Activated naive CD4-positive, alpha-beta T cell treated with anti-CD3 and anti-CD28 coated beads, Interleukin-2, amount 50 U/mL, for 72 hours (primary cell): ENCODE results near the gene PTPRU. TPM values are rescaled to one million over a fixed set of nuclear protein-coding genes. Genes with fewer than 3 reads are reported as not detected.
A peak's percentile ranks its signal among the peaks of the same experiment; 100 is the strongest.
"Not testable (repeated sequence)": the region's sequence is repeated elsewhere in the genome, so short reads cannot be mapped to it uniquely, and the experiment has no call there.

Source experiments
- ATAC-seq, 2 donors: fragments of 150-1000 bp; cut with Tn5 transposase; 2 replicates each; pipeline ENCODE4 v1.10.0; 2021; ENCODE audit warnings: mild to moderate bottlenecking in 2 of 2, moderate library complexity in 2 of 2
- DNase-seq, 2 donors: peaks; one replicate each; pipeline ENCODE4 v3.0.0; 2021 to 2022; ENCODE audit warnings: low spot score in 2 of 2
- H3K27ac Mint-ChIP-seq, 2 donors: one replicate each; pipeline ENCODE4 v1.8.0; 2022; ENCODE audit warnings: mild to moderate bottlenecking in 2 of 2, mixed read lengths in 2 of 2
- H3K36me3 Mint-ChIP-seq, 2 donors: one replicate each; pipeline ENCODE4 v1.8.0; 2022; ENCODE audit warnings: mixed read lengths in 2 of 2
- H3K9me3 Mint-ChIP-seq, 2 donors: one replicate each; pipeline ENCODE4 v1.8.0; 2022; ENCODE audit warnings: mixed read lengths in 2 of 2
- total RNA-seq, 2 donors: library from RNA; stranded (reverse); gene quantifications; one replicate each; pipeline ENCODE4 v1.2.3, GENCODE V29; 2022

The PTPRU gene
- total RNA-seq, 2 donors from 2014 or later, result 2.0 TPM; not detected in 1

DNA sequence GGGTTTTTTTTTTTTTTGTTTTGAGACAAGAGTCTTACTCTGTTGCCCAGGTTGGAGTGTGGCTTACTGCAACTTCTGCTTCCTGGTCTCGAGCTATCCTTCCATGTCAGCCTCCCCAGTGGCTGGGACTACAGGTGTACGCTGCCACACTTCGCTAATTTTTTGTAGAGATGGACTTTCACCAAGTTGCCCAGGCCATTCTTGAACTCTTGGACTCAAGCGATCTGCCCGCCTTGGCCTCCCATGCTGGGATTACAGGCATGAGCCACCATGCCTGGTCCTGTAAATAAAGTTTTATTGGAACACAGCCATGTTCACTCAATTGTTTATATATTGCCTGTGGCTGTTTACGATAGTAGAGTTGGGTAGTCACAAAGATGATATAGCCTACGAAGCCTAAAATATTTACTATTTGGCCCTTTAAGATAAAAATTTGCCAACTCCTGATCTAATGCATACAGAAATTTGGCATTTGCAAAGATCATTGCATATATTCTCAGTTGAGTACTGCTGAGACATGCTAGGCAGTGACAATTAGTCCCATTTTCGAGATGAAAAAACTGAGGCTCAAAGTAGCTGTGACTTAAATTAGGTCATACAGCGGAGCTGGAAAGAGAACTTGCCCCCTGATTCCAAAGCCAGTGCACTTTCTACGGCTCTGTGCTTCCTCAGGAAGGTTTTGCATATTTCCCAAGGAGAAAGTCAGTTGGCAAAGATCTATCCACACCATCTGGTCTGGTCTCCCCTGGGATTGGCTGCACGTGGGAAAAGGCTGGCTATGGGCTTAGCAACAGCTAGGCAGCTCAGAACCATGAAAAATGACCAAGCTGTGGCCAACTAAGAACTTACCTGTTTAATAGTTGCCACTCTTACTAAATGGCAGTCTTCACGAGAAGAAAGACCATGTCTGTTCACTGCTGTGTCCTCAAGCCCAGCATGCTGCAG lies 25.0 kb upstream of the PTPRU start:
- no peak for DNase-seq
- no peaks in the 10 kb centered on the region for H3K9me3 Mint-ChIP-seq
- ATAC-seq, result no peak

DNA sequence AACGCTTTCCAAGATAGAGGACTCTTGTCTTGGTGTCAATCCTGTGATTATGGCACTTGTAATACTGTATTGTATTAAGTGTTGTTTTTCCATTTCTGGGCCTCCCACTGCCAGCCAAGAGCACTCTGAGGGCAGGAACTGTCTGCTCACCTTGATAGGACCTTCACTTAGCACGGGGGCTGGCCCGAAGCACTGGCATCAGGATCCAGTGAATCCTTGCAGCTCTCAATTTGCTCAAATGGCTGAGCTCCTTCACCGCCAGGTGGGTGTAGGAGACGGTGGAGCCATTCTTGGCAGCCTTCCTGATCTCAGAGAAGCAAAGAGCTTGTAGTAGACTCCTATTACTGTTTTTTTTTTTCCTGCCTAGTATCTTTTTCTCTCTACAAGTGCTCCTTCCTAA lies 23.3 kb upstream of the PTPRU start:
- DNase-seq (no peak), ATAC-seq (no peak)
- Mint-ChIP-seq H3K9me3 (no peaks in the 10 kb centered on the region), H3K27ac (no peak overlapping the region), H3K36me3 (peaks cover 11 to 12% of the 10 kb centered on the region in 2 donors)

More for the DNA sequence above, 25.0 kb upstream of the PTPRU start:
- H3K27ac Mint-ChIP-seq, result peak overlapping the region in 1 of 2 donors; percentile 31
- peaks cover 11 to 12% of the 10 kb centered on the region in 2 donors for H3K36me3 Mint-ChIP-seq

DNA sequence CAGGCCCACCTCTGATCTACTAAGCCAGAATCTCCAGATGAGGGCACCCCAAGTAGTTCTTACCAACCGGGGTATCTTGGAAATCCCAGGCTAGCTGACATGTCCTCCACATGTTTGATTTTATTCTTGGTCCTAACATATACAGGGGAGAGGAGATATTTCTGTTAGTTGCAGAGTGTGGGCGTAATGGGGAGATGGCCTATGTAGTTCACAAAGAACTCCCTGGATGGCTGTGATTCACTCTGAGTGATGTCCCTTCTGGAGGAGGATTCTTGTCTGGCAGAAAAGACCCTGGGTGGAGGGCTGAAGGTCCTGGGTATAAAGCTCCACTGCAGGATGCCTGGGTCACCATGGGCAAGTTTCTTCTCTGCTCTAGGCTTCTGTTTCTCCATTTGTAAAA lies 18.7 kb upstream of the PTPRU start:
- H3K9me3 Mint-ChIP-seq, result no peaks in the 10 kb centered on the region
- H3K36me3 Mint-ChIP-seq, result peaks cover 9 to 11% of the 10 kb centered on the region in 2 donors
- no peak for DNase-seq
- ATAC-seq, result no peak
- no peak overlapping the region for H3K27ac Mint-ChIP-seq

DNA sequence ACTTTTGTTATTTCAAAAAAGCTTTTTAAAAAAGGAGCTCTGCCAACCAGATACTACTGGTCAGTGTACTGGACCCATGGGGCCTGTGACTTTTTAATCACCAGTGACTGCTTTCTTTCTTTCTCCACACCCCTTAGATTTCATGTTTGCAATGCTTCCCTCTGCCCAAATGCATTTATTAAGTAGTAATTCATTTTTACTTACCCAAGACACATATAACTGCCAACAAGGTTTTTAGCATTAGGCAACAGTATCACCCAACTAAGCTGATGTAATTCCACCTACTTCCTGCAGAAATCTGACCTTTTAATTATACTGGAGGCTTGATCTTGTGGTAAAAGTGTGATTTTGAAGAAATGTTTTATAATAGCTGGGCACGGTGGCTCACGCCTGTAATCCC lies 18.1 kb upstream of the PTPRU start:
- H3K27ac Mint-ChIP-seq, result peak overlapping the region in 1 of 2 donors; percentile 5
- DNase-seq, result no peak
- ATAC-seq, result no peak
- H3K9me3 Mint-ChIP-seq, result no peaks in the 10 kb centered on the region
- peaks cover 3 to 5% of the 10 kb centered on the region in 2 donors for H3K36me3 Mint-ChIP-seq

DNA sequence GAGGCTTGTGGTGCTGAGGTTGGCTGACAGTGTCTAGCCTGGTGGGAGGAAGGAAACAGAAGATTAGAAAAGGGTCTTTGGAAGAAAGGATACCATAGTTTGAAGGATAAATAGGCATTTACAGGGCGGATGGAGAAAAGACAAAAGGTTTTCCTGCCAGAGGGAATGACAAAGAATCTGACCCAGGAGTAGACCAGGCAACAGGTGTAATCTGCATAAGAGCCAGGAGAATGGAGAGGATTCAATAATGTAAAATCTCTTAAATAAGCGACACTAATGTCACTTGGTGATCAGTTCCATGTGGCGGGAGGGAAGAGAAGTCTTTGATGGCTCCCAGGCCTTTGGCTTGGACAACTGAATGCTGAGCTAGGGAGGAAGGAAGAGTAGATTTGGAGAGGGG lies 15.0 kb upstream of the PTPRU start:
- no peaks in the 10 kb centered on the region for H3K9me3 Mint-ChIP-seq
- ATAC-seq (no peak), DNase-seq (no peak)
- H3K36me3 Mint-ChIP-seq, result no peaks in the 10 kb centered on the region
- H3K27ac Mint-ChIP-seq, result no peak overlapping the region

GRCh38 chr1:29222260-29222659 lies 14.1 kb upstream of the PTPRU start:
- ATAC-seq, H3K9me3 Mint-ChIP-seq, DNase-seq, H3K36me3 Mint-ChIP-seq: not testable (repeated sequence)
- peak overlapping the region in 1 of 2 donors; percentile 54 for H3K27ac Mint-ChIP-seq

DNA sequence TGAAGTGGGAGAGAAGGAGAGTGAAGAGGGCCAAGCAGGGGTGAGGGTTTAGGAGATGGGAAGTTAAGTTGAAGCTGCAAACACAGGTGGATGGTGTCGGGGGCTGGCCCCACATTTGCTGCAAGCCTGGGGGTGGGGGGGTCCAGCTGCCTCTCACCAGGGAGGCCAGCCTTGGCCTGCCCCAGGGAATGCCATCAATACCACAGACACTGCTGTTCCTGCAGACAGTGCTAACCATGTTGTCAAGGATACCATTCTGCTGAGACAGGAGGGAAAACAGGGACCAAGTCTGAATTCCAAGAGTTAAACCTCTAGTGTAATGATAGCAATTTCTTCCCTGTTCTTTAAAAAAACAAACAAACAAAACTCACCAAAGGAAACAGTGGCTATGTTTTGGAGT lies 13.6 kb upstream of the PTPRU start:
- no peak for ATAC-seq

GRCh38 chr1:29223521-29223920 lies 12.8 kb upstream of the PTPRU start:
- ATAC-seq, result no peak
- Mint-ChIP-seq H3K9me3 (no peaks in the 10 kb centered on the region), H3K36me3 (no peaks in the 10 kb centered on the region), H3K27ac (no peak overlapping the region)
- DNase-seq, result no peak

More for the DNA sequence above, 13.6 kb upstream of the PTPRU start:
- DNase-seq, result no peak
- no peaks in the 10 kb centered on the region for H3K9me3 Mint-ChIP-seq
- peak overlapping the region in 1 of 2 donors; percentile 54 for H3K27ac Mint-ChIP-seq
- no peaks in the 10 kb centered on the region for H3K36me3 Mint-ChIP-seq

DNA sequence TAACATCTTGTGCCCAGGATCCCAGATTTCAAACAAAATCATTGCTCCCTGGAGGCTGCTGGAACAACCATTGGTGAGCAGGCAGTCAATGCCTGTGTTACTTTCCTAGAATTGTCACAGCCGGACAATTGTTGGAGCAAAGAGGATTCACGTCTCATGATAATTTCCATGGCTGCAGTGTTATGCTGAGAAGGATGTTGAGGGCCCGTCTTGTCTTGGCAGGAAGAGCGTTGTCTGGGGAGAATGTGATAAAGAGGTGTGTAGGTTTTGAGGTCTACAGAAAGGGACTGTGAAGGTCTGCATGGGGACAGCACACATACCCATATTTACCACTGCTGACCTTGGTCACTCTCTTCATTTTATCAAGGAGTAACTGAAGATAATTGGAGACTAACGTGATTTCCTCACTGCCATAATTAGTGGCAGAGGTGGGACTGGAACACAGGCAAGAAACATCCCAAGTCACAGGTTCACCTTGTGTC lies 11.9 kb upstream of the PTPRU start:
- H3K36me3 Mint-ChIP-seq, result no peaks in the 10 kb centered on the region
- DNase-seq (no peak), ATAC-seq (no peak)
- H3K9me3 Mint-ChIP-seq, result no peaks in the 10 kb centered on the region
- H3K27ac Mint-ChIP-seq, result peak overlapping the region in 1 of 2 donors; percentile 21

DNA sequence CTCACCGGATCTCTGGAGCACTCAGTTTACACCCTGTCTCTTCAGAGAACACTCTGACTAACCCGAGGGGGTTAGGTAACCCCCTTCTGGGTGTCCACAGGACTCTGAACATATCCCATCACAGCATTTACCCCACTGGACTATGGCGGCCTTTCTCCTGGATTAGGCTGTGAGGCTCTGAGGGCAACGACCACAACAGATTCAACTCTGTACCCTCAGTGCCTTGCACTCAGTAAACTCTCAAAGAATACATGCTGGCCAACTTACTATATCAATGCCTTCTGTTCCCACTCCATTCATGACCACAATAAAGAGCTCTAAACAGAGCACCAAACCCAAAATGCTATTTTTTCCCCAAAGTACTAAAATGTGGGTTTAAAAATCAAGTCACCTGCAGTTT lies 11.0 kb upstream of the PTPRU start:
- Mint-ChIP-seq H3K36me3 (peaks cover 2% of the 10 kb centered on the region in 2 donors), H3K27ac (no peak overlapping the region), H3K9me3 (no peaks in the 10 kb centered on the region)
- ATAC-seq, result no peak
- DNase-seq, result no peak

DNA sequence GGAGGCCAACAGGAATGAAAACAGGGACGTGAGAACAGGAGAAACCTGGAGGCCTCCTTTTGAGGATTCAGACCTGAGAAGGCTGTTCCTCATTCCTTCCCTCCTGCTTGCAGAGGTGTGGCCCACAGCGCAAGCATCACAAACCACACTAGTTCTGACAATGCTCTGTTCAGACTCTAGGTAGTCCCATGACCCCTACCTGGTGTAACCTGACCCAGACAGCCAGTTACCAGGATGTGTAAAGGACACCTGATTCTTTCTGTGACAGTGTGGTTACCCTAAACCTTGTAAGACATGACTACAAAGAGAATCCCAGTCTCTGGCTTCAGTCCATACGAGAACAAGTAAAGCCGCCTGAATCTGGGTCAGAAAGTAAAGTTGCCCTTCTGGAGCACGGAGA lies 8.8 kb upstream of the PTPRU start:
- no peaks in the 10 kb centered on the region for H3K9me3 Mint-ChIP-seq
- DNase-seq, result no peak
- peaks cover 6% of the 10 kb centered on the region in 2 donors for H3K36me3 Mint-ChIP-seq
- ATAC-seq, result no peak
- H3K27ac Mint-ChIP-seq, result no peak overlapping the region

DNA sequence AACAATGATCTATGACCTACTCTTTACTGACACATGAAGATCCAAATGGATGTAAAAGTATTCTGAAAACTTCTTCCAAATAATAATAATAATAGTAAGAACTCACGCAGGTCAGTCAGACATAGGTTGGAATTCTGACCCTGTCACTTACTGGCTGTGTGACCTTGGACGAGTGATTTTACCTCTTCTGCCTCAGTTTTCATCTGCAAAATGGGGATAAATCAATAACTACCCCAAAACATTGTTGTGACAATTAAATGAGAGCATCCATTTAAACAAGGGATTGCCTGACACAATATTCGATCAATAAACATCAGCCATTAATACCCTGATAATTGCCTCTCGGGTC lies 6.1 kb upstream of the PTPRU start:
- DNase-seq (no peak), ATAC-seq (no peak)

GRCh38 chr1:29230553-29231378 lies 5.6 kb upstream of the PTPRU start, which contains the start of gene MECR:
Gene MECR (minus strand): TSS chr1:29230934. CDS start chr1:29230906, 28 bp downstream.
- H3K9me3 Mint-ChIP-seq, result no peaks in the 10 kb centered on the region

More for the DNA sequence above, 6.1 kb upstream of the PTPRU start:
- Mint-ChIP-seq H3K9me3 (no peaks in the 10 kb centered on the region), H3K36me3 (peaks cover 6% of the 10 kb centered on the region in 2 donors), H3K27ac (peak overlapping the region; percentile 97 to 100)

GRCh38 chr1:29232387-29232786 lies 3.9 kb upstream of the PTPRU start:
- no peaks in the 10 kb centered on the region for H3K9me3 Mint-ChIP-seq
- H3K27ac Mint-ChIP-seq, result no peak overlapping the region
- H3K36me3 Mint-ChIP-seq, result peaks cover 15% of the 10 kb centered on the region in 2 donors
- ATAC-seq, result no peak
- no peak for DNase-seq

More at GRCh38 chr1:29230553-29231378, 5.6 kb upstream of the PTPRU start, which contains the start of gene MECR:
- Mint-ChIP-seq H3K27ac (peak within 1 kb of the TSS; percentile 97 to 100), H3K36me3 (peaks cover 6% of the 10 kb centered on the region in 2 donors)
- ATAC-seq, result peak; percentile 99
- peak; percentile 97 to 98 for DNase-seq

DNA sequence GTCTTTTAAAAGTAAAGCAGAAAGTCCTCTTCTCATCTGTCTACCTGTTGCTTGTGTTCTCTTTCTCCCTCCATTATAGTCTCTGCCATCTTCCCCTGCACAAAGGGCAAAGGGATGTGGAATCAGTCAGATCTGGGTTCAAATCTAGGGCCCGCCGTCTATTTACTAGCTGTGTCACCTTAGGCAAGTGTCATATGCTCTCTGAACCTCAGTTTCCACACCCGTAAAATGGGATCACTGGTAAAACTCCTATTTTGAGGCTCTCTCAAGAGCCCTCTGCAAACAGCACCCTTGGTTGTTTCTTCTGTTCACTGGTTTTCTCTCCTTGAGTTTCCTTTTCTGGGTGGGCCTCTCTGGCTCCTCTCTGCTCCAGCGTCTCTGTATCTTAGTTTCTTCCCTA lies 2.6 kb upstream of the PTPRU start:
- DNase-seq (no peak), ATAC-seq (no peak)
- H3K27ac Mint-ChIP-seq, result no peak overlapping the region
- peaks cover 15% of the 10 kb centered on the region in 2 donors for H3K36me3 Mint-ChIP-seq
- H3K9me3 Mint-ChIP-seq, result no peaks in the 10 kb centered on the region

DNA sequence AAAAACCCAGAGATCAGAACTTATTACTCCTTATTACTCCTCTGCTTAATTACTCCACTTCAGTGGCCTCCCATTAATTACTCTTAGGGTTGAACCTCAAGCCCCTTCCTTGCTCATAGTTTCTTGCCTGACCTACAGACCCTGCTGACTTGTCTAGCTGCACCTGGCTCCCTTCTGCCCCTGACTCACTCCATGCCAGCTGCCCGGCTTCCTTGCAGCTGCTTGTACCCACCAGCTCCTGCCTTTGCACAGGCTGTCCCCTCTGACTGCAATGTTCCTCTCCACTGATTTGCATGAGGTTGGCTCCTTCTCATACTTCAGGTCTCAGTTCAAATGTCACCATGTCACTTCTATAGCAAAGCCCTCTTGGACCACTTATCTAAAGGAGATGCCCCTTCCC lies 1.9 kb upstream of the PTPRU start:
- ATAC-seq (no peak), DNase-seq (no peak)
- H3K9me3 Mint-ChIP-seq, result no peaks in the 10 kb centered on the region
- peaks cover 15% of the 10 kb centered on the region in 2 donors for H3K36me3 Mint-ChIP-seq
- no peak overlapping the region for H3K27ac Mint-ChIP-seq

GRCh38 chr1:29234881-29235280 lies 1.4 kb upstream of the PTPRU start:
- not testable (repeated sequence) for H3K9me3 Mint-ChIP-seq, ATAC-seq, H3K27ac Mint-ChIP-seq, DNase-seq
- H3K36me3 Mint-ChIP-seq, result peaks cover 15% of the 10 kb centered on the region in 2 donors
